ENCODE data around the gene SLC1A2. TPM values are rescaled to one million over a fixed set of nuclear protein-coding genes. Genes with fewer than 3 reads are reported as not detected.

Gene SLC1A2
- total RNA-seq, 1 experiment from 2014 or later = 0.50 TPM

DNA sequence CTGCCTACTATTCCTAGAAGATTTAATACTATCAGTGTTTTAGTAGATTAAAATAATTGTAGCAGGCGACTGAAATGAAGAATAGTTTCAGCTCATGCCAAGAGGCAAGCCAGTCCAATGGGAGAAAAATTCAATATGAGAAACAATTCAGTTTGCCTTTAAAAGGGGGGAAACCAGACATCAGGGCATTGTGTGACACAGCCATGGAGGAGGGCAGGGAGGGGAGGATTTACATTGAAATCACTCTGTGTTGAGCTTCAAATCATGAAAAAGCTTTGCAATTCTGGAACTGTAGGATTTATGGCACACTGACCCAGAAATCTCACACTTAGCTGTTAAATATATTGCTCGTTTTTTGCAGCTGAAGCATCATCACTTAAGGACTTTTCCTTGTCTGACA lies 4.6 kb downstream of the SLC1A2 start:
- Histone ChIP-seq H3K18ac (ENCODE audit: insufficient read length, low read depth, low read length) (no peak overlapping the region), H3K4me2 (ENCODE audit: insufficient read depth, insufficient read length, low read length) (no peak overlapping the region), H3K23me2 (ENCODE audit: insufficient read length, low read depth, low read length, poor library complexity, severe bottlenecking) (peaks cover 18% of the 10 kb centered on the region), H2BK12ac (ENCODE audit: insufficient read length, low read depth, low read length) (no peak overlapping the region), H2AFZ (ENCODE audit: low read length) (no peak overlapping the region), H3K79me1 (ENCODE audit: insufficient read depth, low read depth, low read length, poor library complexity, severe bottlenecking) (no peaks in the 10 kb centered on the region), H3K4me1 (ENCODE audit: insufficient read depth, low read length) (no peaks in the 10 kb centered on the region), H3K79me2 (ENCODE audit: insufficient read depth, low read length) (no peaks in the 10 kb centered on the region), H2BK15ac (ENCODE audit: low read depth, low read length) (no peak overlapping the region), H4K91ac (ENCODE audit: insufficient read length, low read depth, low read length) (no peak overlapping the region), H3K23ac (ENCODE audit: insufficient read length, low read depth, low read length) (no peak overlapping the region), H3T11ph (ENCODE audit: low read length) (no peak overlapping the region), H2BK5ac (ENCODE audit: insufficient read length, low read length) (no peak overlapping the region), H3K14ac (ENCODE audit: insufficient read depth, low read length) (no peak overlapping the region), H2BK120ac (ENCODE audit: low read depth, low read length, poor library complexity, severe bottlenecking) (no peak overlapping the region), H4K20me1 (ENCODE audit: control insufficient read depth, insufficient read depth, insufficient read length) (no peaks in the 10 kb centered on the region), H2AK5ac (ENCODE audit: insufficient read length, low read length) (no peak overlapping the region), H4K5ac (ENCODE audit: insufficient read length, low read depth, low read length) (no peak overlapping the region), H2BK20ac (ENCODE audit: low read depth, low read length, poor library complexity, severe bottlenecking) (no peak overlapping the region), H3K27ac (ENCODE audit: insufficient read length, low read depth, low read length) (no peak overlapping the region), H4K8ac (replicated peaks; ENCODE audit: insufficient read length, low read depth, low read length) (no peak overlapping the region), H3K4ac (ENCODE audit: low read depth, low read length) (no peak overlapping the region), H3K9me3 (ENCODE audit: control insufficient read depth, low read depth, low read length) (no peaks in the 10 kb centered on the region), H3K56ac (ENCODE audit: insufficient read length, low read depth, low read length) (no peak overlapping the region), H3K27me3 (ENCODE audit: insufficient read depth, low read length) (peaks cover 29% of the 10 kb centered on the region), H3K9ac (ENCODE audit: extremely low read depth, insufficient read length, low read length) (no peak overlapping the region)
- H3K4me3 Mint-ChIP-seq = no peak overlapping the region
- no peak overlapping the region for H3K27ac Mint-ChIP-seq
- no peaks in the 10 kb centered on the region for H3K9me3 Mint-ChIP-seq
- H3K27me3 Mint-ChIP-seq (ENCODE audit: low read depth) = peaks cover 87% of the 10 kb centered on the region
- WGBS (ENCODE audit: extremely low coverage, insufficient read length, low lambda C conversion rate) = no CpG with 5 or more reads among the region's 2 CpGs
- no peak for DNase-seq
- no peak for TF ChIP-seq CTCF (conservative IDR thresholded peaks at IDR 0.05)
- no peaks in the 10 kb centered on the region for H3K36me3 Mint-ChIP-seq (ENCODE audit: insufficient read depth in 1 of 3, low read depth in 3 of 3)
- H3K4me1 Mint-ChIP-seq = peaks cover 7% of the 10 kb centered on the region in 2 experiments; a peak in 3 of 4 replicates

Data from H9 (cell line).